Sigmoid colon (tissue), 7 donors: ENCODE measurements around the gene CD300E. TPM values are rescaled to one million over a fixed set of nuclear protein-coding genes. Genes with fewer than 3 reads are reported as not detected.
A peak's percentile ranks its signal among the peaks of the same experiment; 100 is the strongest.

Experiments
- DNase-seq: peaks from one replicate; pipeline ENCODE4 v3.0.0-alpha.2; 2019
- H3K27ac ChIP-seq, 4 donors: fragments of 200-600 bp; sonication (generic); one replicate each; pipeline ENCODE4 v1.5.1; 2016 to 2019; ENCODE audit warnings: mild to moderate bottlenecking in 1 of 4
- H3K27me3 ChIP-seq, 3 donors: fragments of 200-600 bp; sonication (generic); one replicate each; pipeline ENCODE4 v1.5.1; 2019; ENCODE audit warnings: mild to moderate bottlenecking in 1 of 3
- H3K36me3 ChIP-seq, 4 donors: fragments of 200-600 bp; sonication (generic); one replicate each; pipeline ENCODE4 v1.5.1; 2016 to 2019
- H3K4me1 ChIP-seq, 4 donors: fragments of 200-600 bp; sonication (generic); one replicate each; pipeline ENCODE4 v1.5.1; 2017 to 2019
- H3K4me3 ChIP-seq, 4 donors: fragments of 200-600 bp; sonication (generic); one replicate each; pipeline ENCODE4 v1.5.1; 2017 to 2019; ENCODE audit warnings: mild to moderate bottlenecking in 2 of 4, moderate library complexity in 1 of 4
- H3K9me3 ChIP-seq, 4 donors: fragments of 200-600 bp in 3 of 4; sonication (generic) in 3 of 4; one replicate each; pipeline versions ENCODE4 v1.5.1 to v1.6.1; 2013 to 2019
- EP300 ChIP-seq, 4 donors: sonication (generic); formaldehyde crosslinking; IDR thresholded peaks; one replicate each; pipeline ENCODE4 v1.6.1; 2017; ENCODE audit warnings: antibody characterized with exemption in 4 of 4
- POLR2A ChIP-seq, 2 donors: fragments of 450-650 bp; IDR thresholded peaks; one replicate each; pipeline ENCODE4 v1.6.1; 2016; ENCODE audit warnings: antibody characterized with exemption in 2 of 2, mild to moderate bottlenecking in 2 of 2, moderate library complexity in 2 of 2
- POLR2AphosphoS5 ChIP-seq, 4 donors: sonication (generic); formaldehyde crosslinking; IDR thresholded peaks; one replicate each; pipeline ENCODE4 v1.6.1; 2017; ENCODE audit warnings: antibody characterized with exemption in 4 of 4
- WGBS, 2 donors: extraction: QIAGEN DNeasy Blood & Tissue Kit; methylation state at CpG; one replicate each; pipeline ENCODE4 v1.1.7; 2013; 5-methylcytosine and 5-hydroxymethylcytosine counted together
- intact Hi-C: fragments of 100-400 bp; cut with DNase I; formaldehyde crosslinking; loops from one replicate; pipeline ENCODE4 v1.15.1; 2023
- polyA plus RNA-seq, 3 donors: library from polyadenylated mRNA; stranded (reverse); fragments of 200-250 nt; gene quantifications; one replicate each; pipeline ENCODE4 v1.2.3, GENCODE V29; 2013
- total RNA-seq, 4 donors: library from RNA; depleted of rRNA; stranded (reverse); fragments of >200 nt; gene quantifications; one replicate each; pipeline ENCODE4 v1.1.0, GENCODE V29; 2016
- TF ChIP-seq, protein P1 (sequence below), 4 experiments: fragments of 450-650 bp in 3 of 4; fragments of 200-600 bp in 1 of 4; IDR thresholded peaks; one replicate each; pipeline ENCODE4 v1.5.1; 2016 to 2019; ENCODE audit warnings: antibody characterized with exemption in 4 of 4, mild to moderate bottlenecking in 3 of 4, moderate library complexity in 2 of 4
- donor health status: healthy with polysubstance abuse.
- donor health status: Bipolar disorder and iron deficiency.
- donor health status: healthy.

CD300E gene
- total and polyA plus RNA-seq, 7 donors, result under 0.01 to 2.4 (median 0.69) TPM; not detected in 1

DNA sequence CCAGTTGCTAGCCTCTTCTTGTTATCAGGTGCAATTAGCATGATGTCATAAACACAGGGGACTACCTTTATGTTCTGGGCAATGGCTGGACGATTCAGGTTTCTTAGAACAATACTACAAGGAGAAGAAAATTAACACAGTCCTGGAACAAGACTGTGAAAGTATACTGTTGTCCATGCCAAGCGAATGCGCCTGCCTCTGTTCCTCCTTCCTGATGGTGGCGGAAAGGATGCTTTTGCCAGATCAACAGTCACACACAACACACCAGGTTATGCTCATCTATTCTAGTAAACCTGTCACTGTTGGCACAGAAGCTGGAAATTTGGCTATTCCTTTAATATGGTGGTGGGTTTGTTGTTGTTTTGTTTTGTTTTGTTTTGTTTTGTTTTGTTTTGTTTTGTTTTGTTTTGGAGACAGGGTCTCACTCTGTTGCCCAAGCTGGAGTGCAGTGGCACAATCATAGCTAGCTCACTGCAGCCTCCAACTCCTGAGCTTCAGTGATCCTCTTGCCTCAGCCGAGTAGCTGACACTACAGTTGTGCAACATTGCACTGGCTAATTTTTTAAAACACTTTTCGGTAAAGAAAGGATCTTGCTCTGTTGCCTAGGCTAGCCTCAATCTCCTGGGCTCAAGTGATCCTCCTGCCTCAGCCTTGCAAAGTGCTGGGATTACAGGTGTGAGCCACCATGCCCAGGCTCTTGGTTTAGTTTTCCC, 28.3 kb downstream of the CD300E start:
- Histone ChIP-seq H3K4me3 (no peak overlapping the region), H3K9me3 (no peaks in the 10 kb centered on the region), H3K36me3 (no peaks in the 10 kb centered on the region), H3K27ac (no peak overlapping the region), H3K27me3 (no peaks in the 10 kb centered on the region), H3K4me1 (no peaks in the 10 kb centered on the region)
- WGBS, 2 donors, result 64 to 73% methylated on average over 6 of the region's 6 CpGs
- intact Hi-C loops, result no loop called here
- no peak for DNase-seq
- TF ChIP-seq POLR2A (IDR thresholded peaks at IDR 0.05) (no peak), EP300 (IDR thresholded peaks at IDR 0.05) (no peak), POLR2AphosphoS5 (IDR thresholded peaks at IDR 0.05) (no peak)
- TF ChIP-seq, protein P1, sequence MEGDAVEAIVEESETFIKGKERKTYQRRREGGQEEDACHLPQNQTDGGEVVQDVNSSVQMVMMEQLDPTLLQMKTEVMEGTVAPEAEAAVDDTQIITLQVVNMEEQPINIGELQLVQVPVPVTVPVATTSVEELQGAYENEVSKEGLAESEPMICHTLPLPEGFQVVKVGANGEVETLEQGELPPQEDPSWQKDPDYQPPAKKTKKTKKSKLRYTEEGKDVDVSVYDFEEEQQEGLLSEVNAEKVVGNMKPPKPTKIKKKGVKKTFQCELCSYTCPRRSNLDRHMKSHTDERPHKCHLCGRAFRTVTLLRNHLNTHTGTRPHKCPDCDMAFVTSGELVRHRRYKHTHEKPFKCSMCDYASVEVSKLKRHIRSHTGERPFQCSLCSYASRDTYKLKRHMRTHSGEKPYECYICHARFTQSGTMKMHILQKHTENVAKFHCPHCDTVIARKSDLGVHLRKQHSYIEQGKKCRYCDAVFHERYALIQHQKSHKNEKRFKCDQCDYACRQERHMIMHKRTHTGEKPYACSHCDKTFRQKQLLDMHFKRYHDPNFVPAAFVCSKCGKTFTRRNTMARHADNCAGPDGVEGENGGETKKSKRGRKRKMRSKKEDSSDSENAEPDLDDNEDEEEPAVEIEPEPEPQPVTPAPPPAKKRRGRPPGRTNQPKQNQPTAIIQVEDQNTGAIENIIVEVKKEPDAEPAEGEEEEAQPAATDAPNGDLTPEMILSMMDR (IDR thresholded peaks at IDR 0.05), result no peak

DNA sequence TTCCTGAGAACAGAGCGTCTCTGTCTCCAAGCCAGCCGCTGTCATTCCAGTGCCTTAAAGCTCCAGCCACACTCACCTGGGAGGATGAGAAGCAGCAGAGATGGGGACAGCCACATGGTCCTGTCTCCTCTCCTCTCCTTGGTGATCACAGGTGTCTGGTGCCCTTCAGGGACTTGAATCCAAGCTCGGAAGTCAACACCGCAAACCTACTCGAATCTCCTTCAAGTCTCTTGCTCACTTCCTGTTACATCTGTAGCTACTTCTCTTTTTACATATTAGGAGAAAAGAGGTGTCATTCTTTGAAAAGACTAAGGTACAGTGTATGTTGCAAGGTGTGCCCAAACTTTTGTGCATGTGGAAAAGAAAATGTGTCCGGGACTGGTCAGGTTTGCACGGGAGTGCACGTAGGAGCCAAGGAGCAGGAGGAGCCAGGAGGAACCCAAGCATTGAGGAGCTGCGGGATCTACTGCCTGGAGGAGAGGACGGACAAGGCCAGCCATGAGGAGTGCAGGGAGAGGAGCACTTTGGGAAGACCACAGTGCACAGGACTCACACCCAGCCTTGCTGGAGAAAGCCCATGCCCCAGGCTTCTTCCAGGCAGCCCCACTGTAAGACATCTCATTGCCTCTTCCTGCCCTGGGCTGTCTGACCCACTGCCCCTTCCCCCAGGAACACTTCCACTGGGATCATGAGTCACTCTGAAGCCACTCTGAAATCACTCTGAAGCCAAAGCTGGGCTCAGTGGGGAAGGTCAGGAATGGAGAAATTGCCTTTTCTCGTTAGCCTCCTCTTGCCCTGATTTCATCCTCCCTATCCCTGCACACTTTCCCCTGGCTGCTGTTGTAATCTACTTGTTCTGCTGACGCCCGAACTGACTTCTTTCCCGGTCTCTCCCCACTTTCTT, 31.2 kb downstream of the CD300E start, which contains the start of gene CD300LD:
TSS of gene CD300LD (minus strand) at position 197 of the 904 bp plus-strand sequence. CDS start at position 116, 81 bp downstream.
- intact Hi-C loops, result no loop called here
- no peak within 1 kb of the TSS for H3K4me3 ChIP-seq
- no peaks in the 10 kb centered on the region for H3K4me1 ChIP-seq
- DNase-seq, result no peak
- H3K36me3 ChIP-seq, result no peaks in the 10 kb centered on the region
- WGBS, 2 donors, result 75 to 80% methylated on average over 14 of the region's 14 CpGs
- H3K27ac ChIP-seq, result no peak within 1 kb of the TSS
- H3K9me3 ChIP-seq, result no peaks in the 10 kb centered on the region
- TF ChIP-seq, protein P1 (IDR thresholded peaks at IDR 0.05), result no peak
- TF ChIP-seq POLR2A (IDR thresholded peaks at IDR 0.05) (no peak), POLR2AphosphoS5 (IDR thresholded peaks at IDR 0.05) (no peak), EP300 (IDR thresholded peaks at IDR 0.05) (no peak)
- H3K27me3 ChIP-seq, result no peaks in the 10 kb centered on the region

DNA sequence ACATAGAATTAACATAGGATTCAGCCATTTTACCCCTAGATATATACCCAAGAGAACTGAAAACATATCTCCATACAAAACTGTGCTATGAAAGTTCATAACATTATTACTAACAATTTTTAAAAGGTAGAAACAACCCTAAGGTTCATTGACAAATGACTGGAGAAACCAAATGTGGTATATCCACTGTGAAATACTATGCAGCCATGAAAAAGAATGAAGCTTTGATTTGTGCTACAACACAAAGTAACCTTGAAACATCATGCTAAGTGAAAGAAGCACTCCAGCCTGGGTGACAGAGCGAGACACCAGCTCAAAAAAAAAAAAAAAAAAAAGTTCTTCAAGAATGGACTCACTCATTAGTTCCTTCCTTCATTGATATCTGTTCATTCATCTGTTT, 32.0 kb downstream of the CD300E start:
- peaks cover 0 to under 1% (median 0%) of the 10 kb centered on the region in 4 donors for H3K4me1 ChIP-seq
- H3K27ac ChIP-seq, result no peak overlapping the region
- 79 to 90% methylated on average over 1 of the region's 1 CpG for WGBS, 2 donors
- TF ChIP-seq EP300 (IDR thresholded peaks at IDR 0.05) (no peak), POLR2A (IDR thresholded peaks at IDR 0.05) (no peak), POLR2AphosphoS5 (IDR thresholded peaks at IDR 0.05) (no peak)
- TF ChIP-seq, protein P1 (IDR thresholded peaks at IDR 0.05), result no peak
- intact Hi-C loops, result no loop called here
- H3K36me3 ChIP-seq, result no peaks in the 10 kb centered on the region
- DNase-seq, result no peak
- no peak overlapping the region for H3K4me3 ChIP-seq
- no peaks in the 10 kb centered on the region for H3K9me3 ChIP-seq
- no peaks in the 10 kb centered on the region for H3K27me3 ChIP-seq

DNA sequence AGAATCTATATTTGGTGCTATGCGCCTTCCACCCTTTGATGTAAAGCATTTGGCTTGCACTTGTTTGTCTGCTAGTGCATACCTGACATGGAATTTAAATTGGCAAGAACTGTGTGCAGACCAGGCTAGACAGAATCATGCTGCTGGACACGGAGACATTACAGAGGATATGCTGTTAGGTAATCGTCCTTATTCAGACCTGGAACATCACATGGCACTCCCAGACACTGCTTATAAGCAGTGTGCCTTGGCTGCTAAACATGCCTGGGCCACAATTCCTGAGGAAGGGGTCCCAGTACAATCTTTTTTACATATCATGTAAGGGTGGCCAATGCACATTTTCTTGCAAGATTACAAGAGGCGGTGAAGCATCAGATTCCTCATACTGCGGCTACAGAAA, 37.8 kb downstream of the CD300E start:
- intact Hi-C loops, result no loop called here
- no peaks in the 10 kb centered on the region for H3K27me3 ChIP-seq
- no peaks in the 10 kb centered on the region for H3K9me3 ChIP-seq
- H3K27ac ChIP-seq, result peak overlapping the region in 2 of 4 donors; percentile 34 to 41
- WGBS, 2 donors, result 87 to 89% methylated on average over 5 of the region's 5 CpGs
- H3K4me3 ChIP-seq, result no peak overlapping the region
- peaks cover 0 to 9% (median 3%) of the 10 kb centered on the region in 4 donors for H3K4me1 ChIP-seq
- H3K36me3 ChIP-seq, result no peaks in the 10 kb centered on the region
- TF ChIP-seq POLR2AphosphoS5 (IDR thresholded peaks at IDR 0.05), result peak in 2 of 4 donors; percentile 35 to 43
- TF ChIP-seq, protein P1 (IDR thresholded peaks at IDR 0.05), result no peak
- no peak for TF ChIP-seq EP300 (IDR thresholded peaks at IDR 0.05)
- no peak for TF ChIP-seq POLR2A (IDR thresholded peaks at IDR 0.05)
- DNase-seq, result no peak
